ENCODE results near the gene TIPRL.

- TF ChIP-seq CTCF (IDR thresholded peaks at IDR 0.05) (no peak), POLR2A (IDR thresholded peaks at IDR 0.05) (no peak)
Measured at GRCh38 chr1:168135116-168135920, 43.4 kb upstream of the TIPRL start.

Measured in esophagus squamous epithelium (tissue), 4 donors.